CD14-positive monocyte (primary cell): ENCODE results near the gene MAN1C1. TPM values are rescaled to one million over a fixed set of nuclear protein-coding genes. Genes with fewer than 3 reads are reported as not detected.
A peak's percentile ranks its signal among the peaks of the same experiment; 100 is the strongest.

Experiments
- DNase-seq, 3 donors: peaks; one replicate each; pipeline ENCODE4 v3.0.0-alpha.2; 2011 to 2022
- H2AFZ ChIP-seq: 2 replicates; pipeline ENCODE4 v1.6.0; 2012; ENCODE audit warnings: mild to moderate bottlenecking, low read depth, low read length, inconsistent platforms; ENCODE audit not compliant: insufficient read depth, poor library complexity, severe bottlenecking
- H3K27ac ChIP-seq, 2 donors: 1 replicate in 1 of 2; 2 replicates in 1 of 2; pipeline ENCODE4 v1.5.1; 2012 to 2013; ENCODE audit warnings: low read length in 2 of 2, control low read depth in 1 of 2, inconsistent platforms in 1 of 2, low read depth in 1 of 2, mild to moderate bottlenecking in 1 of 2
- H3K27me3 ChIP-seq, 2 donors: one replicate each; pipeline versions ENCODE4 v1.6.0 to v1.6.1; 2011 to 2013; ENCODE audit warnings: low read length in 2 of 2; ENCODE audit not compliant: control insufficient read depth in 2 of 2, insufficient read depth in 2 of 2
- H3K36me3 ChIP-seq, 2 donors: replicated peaks in 1 of 2; 1 replicate in 1 of 2; 2 replicates in 1 of 2; pipeline versions ENCODE4 v1.5.1 to v1.6.1; 2012 to 2013; ENCODE audit warnings: low read length in 2 of 2, control low read depth in 1 of 2, inconsistent platforms in 1 of 2, mild to moderate bottlenecking in 1 of 2; ENCODE audit not compliant: insufficient read depth in 2 of 2, control insufficient read depth in 1 of 2
- H3K4me1 ChIP-seq, 2 donors: 1 replicate in 1 of 2; 2 replicates in 1 of 2; pipeline versions ENCODE4 v1.5.1 to v1.6.1; 2012 to 2013; ENCODE audit warnings: low read length in 2 of 2, control low read depth in 1 of 2, inconsistent platforms in 1 of 2, mild to moderate bottlenecking in 1 of 2, moderate library complexity in 1 of 2; ENCODE audit not compliant: insufficient read depth in 2 of 2, control insufficient read depth in 1 of 2
- H3K4me2 ChIP-seq: replicated peaks from 2 replicates; pipeline ENCODE3; 2012; ENCODE audit warnings: low read length, moderate library complexity, mild to moderate bottlenecking; ENCODE audit not compliant: poor library complexity, severe bottlenecking; ENCODE audit errors: extremely low read depth
- H3K4me3 ChIP-seq, 3 experiments: fragments of 200-600 bp in 1 of 3; sonication (generic) in 1 of 3; replicated peaks in 1 of 3; 1 replicate in 2 of 3; 2 replicates in 1 of 3; pipeline ENCODE4 v1.5.1; 2011 to 2013; ENCODE audit warnings: low read length in 3 of 3, mild to moderate bottlenecking in 3 of 3, control low read depth in 2 of 3, low read depth in 2 of 3, inconsistent platforms in 1 of 3, moderate library complexity in 1 of 3
- H3K79me2 ChIP-seq: 2 replicates; pipeline ENCODE4 v1.6.0; 2012; ENCODE audit warnings: mild to moderate bottlenecking, control low read depth, inconsistent platforms, low read length, moderate library complexity; ENCODE audit not compliant: insufficient read depth
- H3K9ac ChIP-seq: 2 replicates; pipeline ENCODE4 v1.6.0; 2017; ENCODE audit warnings: low read length, mild to moderate bottlenecking; ENCODE audit not compliant: insufficient read depth, poor library complexity, severe bottlenecking
- H3K9me3 ChIP-seq, 2 donors: replicated peaks in 1 of 2; 1 replicate in 1 of 2; 2 replicates in 1 of 2; pipeline versions ENCODE4 v1.5.1 to v1.6.1; 2012 to 2013; ENCODE audit warnings: low read length in 2 of 2, control low read depth in 1 of 2; ENCODE audit not compliant: control insufficient read depth in 1 of 2, insufficient read depth in 1 of 2
- H4K20me1 ChIP-seq: 2 replicates; pipeline ENCODE4 v1.6.0; 2012; ENCODE audit warnings: mild to moderate bottlenecking, low read length, control low read depth, moderate library complexity; ENCODE audit not compliant: insufficient read depth
- H3K27ac Mint-ChIP-seq, 7 donors: one replicate each; pipeline ENCODE4 v1.8.0; 2020; ENCODE audit warnings: mild to moderate bottlenecking in 7 of 7, mixed read lengths in 7 of 7, moderate library complexity in 6 of 7, inconsistent platforms in 2 of 7
- H3K27me3 Mint-ChIP-seq, 3 donors: one replicate each; pipeline ENCODE4 v1.8.0; 2021 to 2022; ENCODE audit warnings: low read depth in 3 of 3, mild to moderate bottlenecking in 3 of 3, mixed read lengths in 3 of 3, moderate library complexity in 3 of 3, inconsistent platforms in 1 of 3
- H3K36me3 Mint-ChIP-seq, 2 donors: one replicate each; pipeline ENCODE4 v1.8.0; 2020; ENCODE audit warnings: mixed read lengths in 2 of 2, inconsistent platforms in 1 of 2, mild to moderate bottlenecking in 1 of 2
- H3K4me1 Mint-ChIP-seq: one replicate; pipeline ENCODE4 v1.8.0; 2020; ENCODE audit warnings: mild to moderate bottlenecking, mixed read lengths
- H3K4me3 Mint-ChIP-seq, 2 donors: one replicate each; pipeline ENCODE4 v1.8.0; 2020; ENCODE audit warnings: mild to moderate bottlenecking in 2 of 2, mixed read lengths in 2 of 2, moderate library complexity in 1 of 2
- H3K9me3 Mint-ChIP-seq, 7 donors: one replicate each; pipeline ENCODE4 v1.8.0; 2020 to 2022; ENCODE audit warnings: mixed read lengths in 7 of 7, mild to moderate bottlenecking in 6 of 7, moderate library complexity in 6 of 7, inconsistent platforms in 2 of 7
- WGBS: methylation state at CpG from one replicate; pipeline ENCODE4 v1.1.5; 2013; ENCODE audit warnings: missing lambda C conversion rate; ENCODE audit not compliant: insufficient coverage; 5-methylcytosine and 5-hydroxymethylcytosine counted together
- intact Hi-C, 2 donors: fragments of 100-400 bp; cut with micrococcal nuclease; formaldehyde crosslinking; loops; one replicate each; pipeline versions ENCODE4 v1.15.0 to v1.15.1; 2023
- polyA plus RNA-seq, 3 donors: library from polyadenylated mRNA; depleted of rRNA in 1 of 3; unstranded in 2 of 3; stranded (reverse) in 1 of 3; fragments of 300-500 nt in 2 of 3; fragments of >200 nt in 1 of 3; fragmentation: Illumina TruSeq in 2 of 3; gene quantifications; 1 replicate in 2 of 3; 2 replicates in 1 of 3; pipeline ENCODE4 v1.2.3, GENCODE V29; 2012 to 2021
- TF ChIP-seq, protein P1 (sequence below): fragments of 200-600 bp; IDR thresholded peaks from one replicate; pipeline ENCODE4 v1.8.0; 2022; ENCODE audit warnings: antibody characterized with exemption, mild to moderate bottlenecking

The MAN1C1 gene
- polyA plus RNA-seq, 3 donors = 1.2 to 7.2 (median 1.7) TPM

DNA sequence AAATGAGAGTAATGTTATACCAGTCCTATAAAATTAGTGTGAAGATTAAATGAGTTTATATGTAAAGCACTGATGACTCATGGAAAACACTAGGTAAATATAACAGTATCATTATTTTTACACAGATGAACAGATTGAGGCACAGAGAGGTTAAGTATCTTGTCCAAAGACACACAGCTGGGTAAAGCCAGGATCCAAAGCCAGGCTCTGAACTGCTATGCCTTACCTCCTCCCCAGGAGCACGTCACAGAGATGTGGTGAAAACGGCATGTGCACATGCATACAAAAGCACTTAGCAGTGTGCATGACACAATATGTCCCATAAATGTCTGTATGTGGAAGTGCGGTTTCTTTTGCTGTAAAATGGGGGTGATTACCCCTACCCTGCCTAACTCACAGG is 56.9 kb downstream of the MAN1C1 start:
- peaks cover 0 to 2% of the 10 kb centered on the region in 2 donors for H3K4me1 ChIP-seq
- no peaks in the 10 kb centered on the region for H3K79me2 ChIP-seq
- peaks cover 0 to 6% (median 2%) of the 10 kb centered on the region in 7 donors for H3K9me3 Mint-ChIP-seq
- 100% methylated on average over 1 of the region's 3 CpGs for WGBS
- no peak overlapping the region for H3K27ac Mint-ChIP-seq
- no peak overlapping the region for H3K27ac ChIP-seq
- TF ChIP-seq, protein P1, sequence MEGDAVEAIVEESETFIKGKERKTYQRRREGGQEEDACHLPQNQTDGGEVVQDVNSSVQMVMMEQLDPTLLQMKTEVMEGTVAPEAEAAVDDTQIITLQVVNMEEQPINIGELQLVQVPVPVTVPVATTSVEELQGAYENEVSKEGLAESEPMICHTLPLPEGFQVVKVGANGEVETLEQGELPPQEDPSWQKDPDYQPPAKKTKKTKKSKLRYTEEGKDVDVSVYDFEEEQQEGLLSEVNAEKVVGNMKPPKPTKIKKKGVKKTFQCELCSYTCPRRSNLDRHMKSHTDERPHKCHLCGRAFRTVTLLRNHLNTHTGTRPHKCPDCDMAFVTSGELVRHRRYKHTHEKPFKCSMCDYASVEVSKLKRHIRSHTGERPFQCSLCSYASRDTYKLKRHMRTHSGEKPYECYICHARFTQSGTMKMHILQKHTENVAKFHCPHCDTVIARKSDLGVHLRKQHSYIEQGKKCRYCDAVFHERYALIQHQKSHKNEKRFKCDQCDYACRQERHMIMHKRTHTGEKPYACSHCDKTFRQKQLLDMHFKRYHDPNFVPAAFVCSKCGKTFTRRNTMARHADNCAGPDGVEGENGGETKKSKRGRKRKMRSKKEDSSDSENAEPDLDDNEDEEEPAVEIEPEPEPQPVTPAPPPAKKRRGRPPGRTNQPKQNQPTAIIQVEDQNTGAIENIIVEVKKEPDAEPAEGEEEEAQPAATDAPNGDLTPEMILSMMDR = no peak
- intact Hi-C loops = no loop called here
- H3K9ac ChIP-seq = no peak overlapping the region
- no peaks in the 10 kb centered on the region for H3K27me3 ChIP-seq
- H3K36me3 Mint-ChIP-seq = peaks cover 9 to 12% of the 10 kb centered on the region in 2 donors
- H3K4me2 ChIP-seq = no peak overlapping the region
- H3K4me3 ChIP-seq = no peak overlapping the region
- peaks cover 7% of the 10 kb centered on the region for H3K4me1 Mint-ChIP-seq
- H3K4me3 Mint-ChIP-seq = no peak overlapping the region
- DNase-seq = no peak
- H3K36me3 ChIP-seq = no peaks in the 10 kb centered on the region
- H3K27me3 Mint-ChIP-seq = peaks cover 0 to 3% (median 2%) of the 10 kb centered on the region in 3 donors
- H3K9me3 ChIP-seq = no peaks in the 10 kb centered on the region
- no peak overlapping the region for H2AFZ ChIP-seq
- H4K20me1 ChIP-seq = peaks cover 22% of the 10 kb centered on the region

DNA sequence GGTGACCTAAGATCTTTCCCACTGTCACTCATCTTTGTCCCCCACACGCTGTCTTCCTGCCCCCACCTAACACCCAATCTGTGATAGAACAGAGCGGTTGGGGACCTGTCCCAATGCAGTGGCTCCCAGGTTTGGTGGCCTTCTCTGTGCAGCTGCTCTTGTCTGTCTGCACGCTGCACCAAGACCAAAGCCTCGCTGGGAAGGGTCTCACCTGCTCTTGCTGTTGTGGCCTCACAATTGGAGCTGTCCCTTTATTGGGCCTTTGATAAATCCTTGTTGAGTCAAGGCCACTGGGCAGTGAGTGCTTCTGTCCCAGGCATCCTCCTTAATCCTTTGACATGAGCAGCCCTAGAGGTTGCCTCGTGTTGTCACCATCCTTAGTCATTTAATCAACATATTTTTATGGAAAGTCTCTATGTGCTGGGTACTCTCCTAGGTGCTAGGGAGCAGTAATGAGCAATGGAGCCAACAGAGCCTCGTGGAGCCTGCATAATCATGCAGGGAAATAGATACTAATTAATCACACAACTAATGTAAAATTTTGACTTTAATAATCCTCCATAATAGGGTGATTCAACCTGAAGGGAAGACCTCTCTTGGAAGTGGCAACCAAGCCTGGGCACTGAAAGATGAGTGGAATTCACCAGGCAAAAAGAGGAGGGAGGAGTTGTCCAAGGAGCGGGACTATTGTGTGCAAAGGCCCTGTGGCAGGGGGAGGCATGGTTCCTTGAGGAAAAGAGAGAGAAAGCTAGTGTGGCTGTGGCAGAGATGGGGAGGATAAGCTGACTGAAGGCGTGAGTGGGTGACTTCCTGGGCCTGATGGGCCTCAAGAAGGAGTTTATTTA is 57.6 kb downstream of the MAN1C1 start:
- H3K4me2 ChIP-seq = no peak overlapping the region
- H3K79me2 ChIP-seq = no peaks in the 10 kb centered on the region
- no peaks in the 10 kb centered on the region for H3K36me3 ChIP-seq
- peaks cover 15% of the 10 kb centered on the region for H3K4me1 Mint-ChIP-seq
- H3K27ac Mint-ChIP-seq = peak overlapping the region in 1 of 7 donors; percentile 11
- H2AFZ ChIP-seq = no peak overlapping the region
- peaks cover 6 to 9% of the 10 kb centered on the region in 2 donors for H3K4me1 ChIP-seq
- peaks cover 8 to 12% of the 10 kb centered on the region in 2 donors for H3K36me3 Mint-ChIP-seq
- H3K9me3 ChIP-seq = no peaks in the 10 kb centered on the region
- 99% methylated on average over 6 of the region's 8 CpGs for WGBS
- H3K9ac ChIP-seq = no peak overlapping the region
- intact Hi-C loops = no loop called here
- peaks cover 0 to 6% (median 2%) of the 10 kb centered on the region in 7 donors for H3K9me3 Mint-ChIP-seq
- peaks cover 0 to 5% (median 2%) of the 10 kb centered on the region in 3 donors for H3K27me3 Mint-ChIP-seq
- DNase-seq = no peak
- peaks cover 22% of the 10 kb centered on the region for H4K20me1 ChIP-seq
- no peak overlapping the region for H3K4me3 Mint-ChIP-seq
- no peak overlapping the region for H3K4me3 ChIP-seq
- TF ChIP-seq, protein P1 = no peak
- H3K27ac ChIP-seq = no peak overlapping the region
- no peaks in the 10 kb centered on the region for H3K27me3 ChIP-seq
